ENCODE data around the gene TMEM123. TPM values are rescaled to one million over a fixed set of nuclear protein-coding genes. Genes with fewer than 3 reads are reported as not detected.

TMEM123 gene
- total and polyA plus RNA-seq, 10 of the 15 experiments (the other 5 are each of a cell fraction or from before 2014, with no cell fraction given) = 35.1 to 667 (median 123) TPM

DNA sequence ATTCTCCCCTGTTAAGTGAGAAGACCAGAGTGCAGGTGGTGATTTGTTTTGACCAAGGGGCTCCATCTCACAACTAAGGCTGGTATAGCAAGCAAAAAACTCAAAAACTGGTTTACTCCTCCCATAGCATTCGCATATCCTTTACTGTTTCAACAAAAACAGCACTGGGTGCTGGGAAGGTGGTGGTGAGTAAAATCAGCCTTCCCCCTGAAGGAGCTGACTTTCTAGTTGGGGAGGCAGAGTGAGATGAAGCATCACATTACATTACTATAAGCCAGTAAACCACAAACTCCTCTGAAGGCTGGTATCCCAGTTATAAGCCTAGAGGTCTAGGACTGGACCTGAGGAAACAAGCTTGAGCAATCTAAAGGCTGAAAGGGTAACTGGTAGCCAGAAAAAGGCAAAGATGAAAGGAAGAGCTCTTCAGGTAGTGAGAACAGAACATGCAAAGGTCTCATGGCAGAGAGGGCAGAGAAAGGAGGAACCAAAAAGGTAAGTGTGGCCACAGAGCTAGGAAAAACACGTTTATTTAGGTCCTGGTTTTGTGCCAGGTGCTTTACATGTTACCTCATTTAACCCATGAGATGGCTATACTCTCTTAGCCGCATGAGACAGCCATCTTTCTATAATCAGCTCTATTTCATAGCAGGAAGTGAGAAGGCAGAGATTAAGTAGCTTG, 22.3 kb downstream of the TMEM123 start (continued):
- TF ChIP-seq, protein P1, sequence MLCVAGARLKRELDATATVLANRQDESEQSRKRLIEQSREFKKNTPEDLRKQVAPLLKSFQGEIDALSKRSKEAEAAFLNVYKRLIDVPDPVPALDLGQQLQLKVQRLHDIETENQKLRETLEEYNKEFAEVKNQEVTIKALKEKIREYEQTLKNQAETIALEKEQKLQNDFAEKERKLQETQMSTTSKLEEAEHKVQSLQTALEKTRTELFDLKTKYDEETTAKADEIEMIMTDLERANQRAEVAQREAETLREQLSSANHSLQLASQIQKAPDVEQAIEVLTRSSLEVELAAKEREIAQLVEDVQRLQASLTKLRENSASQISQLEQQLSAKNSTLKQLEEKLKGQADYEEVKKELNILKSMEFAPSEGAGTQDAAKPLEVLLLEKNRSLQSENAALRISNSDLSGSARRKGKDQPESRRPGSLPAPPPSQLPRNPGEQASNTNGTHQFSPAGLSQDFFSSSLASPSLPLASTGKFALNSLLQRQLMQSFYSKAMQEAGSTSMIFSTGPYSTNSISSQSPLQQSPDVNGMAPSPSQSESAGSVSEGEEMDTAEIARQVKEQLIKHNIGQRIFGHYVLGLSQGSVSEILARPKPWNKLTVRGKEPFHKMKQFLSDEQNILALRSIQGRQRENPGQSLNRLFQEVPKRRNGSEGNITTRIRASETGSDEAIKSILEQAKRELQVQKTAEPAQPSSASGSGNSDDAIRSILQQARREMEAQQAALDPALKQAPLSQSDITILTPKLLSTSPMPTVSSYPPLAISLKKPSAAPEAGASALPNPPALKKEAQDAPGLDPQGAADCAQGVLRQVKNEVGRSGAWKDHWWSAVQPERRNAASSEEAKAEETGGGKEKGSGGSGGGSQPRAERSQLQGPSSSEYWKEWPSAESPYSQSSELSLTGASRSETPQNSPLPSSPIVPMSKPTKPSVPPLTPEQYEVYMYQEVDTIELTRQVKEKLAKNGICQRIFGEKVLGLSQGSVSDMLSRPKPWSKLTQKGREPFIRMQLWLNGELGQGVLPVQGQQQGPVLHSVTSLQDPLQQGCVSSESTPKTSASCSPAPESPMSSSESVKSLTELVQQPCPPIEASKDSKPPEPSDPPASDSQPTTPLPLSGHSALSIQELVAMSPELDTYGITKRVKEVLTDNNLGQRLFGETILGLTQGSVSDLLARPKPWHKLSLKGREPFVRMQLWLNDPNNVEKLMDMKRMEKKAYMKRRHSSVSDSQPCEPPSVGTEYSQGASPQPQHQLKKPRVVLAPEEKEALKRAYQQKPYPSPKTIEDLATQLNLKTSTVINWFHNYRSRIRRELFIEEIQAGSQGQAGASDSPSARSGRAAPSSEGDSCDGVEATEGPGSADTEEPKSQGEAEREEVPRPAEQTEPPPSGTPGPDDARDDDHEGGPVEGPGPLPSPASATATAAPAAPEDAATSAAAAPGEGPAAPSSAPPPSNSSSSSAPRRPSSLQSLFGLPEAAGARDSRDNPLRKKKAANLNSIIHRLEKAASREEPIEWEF (IDR thresholded peaks at IDR 0.05; ENCODE audit: insufficient replicate concordance, low read depth, low read length) = no peak
- TF ChIP-seq, protein P2, sequence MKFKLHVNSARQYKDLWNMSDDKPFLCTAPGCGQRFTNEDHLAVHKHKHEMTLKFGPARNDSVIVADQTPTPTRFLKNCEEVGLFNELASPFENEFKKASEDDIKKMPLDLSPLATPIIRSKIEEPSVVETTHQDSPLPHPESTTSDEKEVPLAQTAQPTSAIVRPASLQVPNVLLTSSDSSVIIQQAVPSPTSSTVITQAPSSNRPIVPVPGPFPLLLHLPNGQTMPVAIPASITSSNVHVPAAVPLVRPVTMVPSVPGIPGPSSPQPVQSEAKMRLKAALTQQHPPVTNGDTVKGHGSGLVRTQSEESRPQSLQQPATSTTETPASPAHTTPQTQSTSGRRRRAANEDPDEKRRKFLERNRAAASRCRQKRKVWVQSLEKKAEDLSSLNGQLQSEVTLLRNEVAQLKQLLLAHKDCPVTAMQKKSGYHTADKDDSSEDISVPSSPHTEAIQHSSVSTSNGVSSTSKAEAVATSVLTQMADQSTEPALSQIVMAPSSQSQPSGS (IDR thresholded peaks at IDR 0.05; ENCODE audit: low read length) = peak; percentile 90
- no peak for TF ChIP-seq CHD4 (IDR thresholded peaks at IDR 0.05)
- TF ChIP-seq, protein P3, sequence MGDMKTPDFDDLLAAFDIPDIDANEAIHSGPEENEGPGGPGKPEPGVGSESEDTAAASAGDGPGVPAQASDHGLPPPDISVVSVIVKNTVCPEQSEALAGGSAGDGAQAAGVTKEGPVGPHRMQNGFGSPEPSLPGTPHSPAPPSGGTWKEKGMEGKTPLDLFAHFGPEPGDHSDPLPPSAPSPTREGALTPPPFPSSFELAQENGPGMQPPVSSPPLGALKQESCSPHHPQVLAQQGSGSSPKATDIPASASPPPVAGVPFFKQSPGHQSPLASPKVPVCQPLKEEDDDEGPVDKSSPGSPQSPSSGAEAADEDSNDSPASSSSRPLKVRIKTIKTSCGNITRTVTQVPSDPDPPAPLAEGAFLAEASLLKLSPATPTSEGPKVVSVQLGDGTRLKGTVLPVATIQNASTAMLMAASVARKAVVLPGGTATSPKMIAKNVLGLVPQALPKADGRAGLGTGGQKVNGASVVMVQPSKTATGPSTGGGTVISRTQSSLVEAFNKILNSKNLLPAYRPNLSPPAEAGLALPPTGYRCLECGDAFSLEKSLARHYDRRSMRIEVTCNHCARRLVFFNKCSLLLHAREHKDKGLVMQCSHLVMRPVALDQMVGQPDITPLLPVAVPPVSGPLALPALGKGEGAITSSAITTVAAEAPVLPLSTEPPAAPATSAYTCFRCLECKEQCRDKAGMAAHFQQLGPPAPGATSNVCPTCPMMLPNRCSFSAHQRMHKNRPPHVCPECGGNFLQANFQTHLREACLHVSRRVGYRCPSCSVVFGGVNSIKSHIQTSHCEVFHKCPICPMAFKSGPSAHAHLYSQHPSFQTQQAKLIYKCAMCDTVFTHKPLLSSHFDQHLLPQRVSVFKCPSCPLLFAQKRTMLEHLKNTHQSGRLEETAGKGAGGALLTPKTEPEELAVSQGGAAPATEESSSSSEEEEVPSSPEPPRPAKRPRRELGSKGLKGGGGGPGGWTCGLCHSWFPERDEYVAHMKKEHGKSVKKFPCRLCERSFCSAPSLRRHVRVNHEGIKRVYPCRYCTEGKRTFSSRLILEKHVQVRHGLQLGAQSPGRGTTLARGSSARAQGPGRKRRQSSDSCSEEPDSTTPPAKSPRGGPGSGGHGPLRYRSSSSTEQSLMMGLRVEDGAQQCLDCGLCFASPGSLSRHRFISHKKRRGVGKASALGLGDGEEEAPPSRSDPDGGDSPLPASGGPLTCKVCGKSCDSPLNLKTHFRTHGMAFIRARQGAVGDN (IDR thresholded peaks at IDR 0.05) = peak; percentile 41; the same call in 1 of the 2 replicates
- TF ChIP-seq CBX5 (IDR thresholded peaks at IDR 0.05; ENCODE audit: low read depth) = peak; percentile 86; the same call in 1 of the 2 replicates
- no peak for TF ChIP-seq BRCA1 (IDR thresholded peaks at IDR 0.05; ENCODE audit: low read depth, low read length)
- TF ChIP-seq NRF1 (conservative IDR thresholded peaks at IDR 0.05; ENCODE audit: low read depth, low read length) = no peak
- peak; percentile 97 for TF ChIP-seq NBN (IDR thresholded peaks at IDR 0.05)
- no peak; a peak in 1 of 4 replicates for TF ChIP-seq CEBPB (IDR thresholded peaks at IDR 0.05; ENCODE audit: borderline replicate concordance in 1 of 2, low read depth in 2 of 2, low read length in 2 of 2)
- TF ChIP-seq ZSCAN29 (IDR thresholded peaks at IDR 0.05) = no peak
- TF ChIP-seq TBL1XR1 (IDR thresholded peaks at IDR 0.05; ENCODE audit: low read depth, low read length) = peak; percentile 86
- TF ChIP-seq, protein P4, sequence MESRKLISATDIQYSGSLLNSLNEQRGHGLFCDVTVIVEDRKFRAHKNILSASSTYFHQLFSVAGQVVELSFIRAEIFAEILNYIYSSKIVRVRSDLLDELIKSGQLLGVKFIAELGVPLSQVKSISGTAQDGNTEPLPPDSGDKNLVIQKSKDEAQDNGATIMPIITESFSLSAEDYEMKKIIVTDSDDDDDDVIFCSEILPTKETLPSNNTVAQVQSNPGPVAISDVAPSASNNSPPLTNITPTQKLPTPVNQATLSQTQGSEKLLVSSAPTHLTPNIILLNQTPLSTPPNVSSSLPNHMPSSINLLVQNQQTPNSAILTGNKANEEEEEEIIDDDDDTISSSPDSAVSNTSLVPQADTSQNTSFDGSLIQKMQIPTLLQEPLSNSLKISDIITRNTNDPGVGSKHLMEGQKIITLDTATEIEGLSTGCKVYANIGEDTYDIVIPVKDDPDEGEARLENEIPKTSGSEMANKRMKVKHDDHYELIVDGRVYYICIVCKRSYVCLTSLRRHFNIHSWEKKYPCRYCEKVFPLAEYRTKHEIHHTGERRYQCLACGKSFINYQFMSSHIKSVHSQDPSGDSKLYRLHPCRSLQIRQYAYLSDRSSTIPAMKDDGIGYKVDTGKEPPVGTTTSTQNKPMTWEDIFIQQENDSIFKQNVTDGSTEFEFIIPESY (IDR thresholded peaks at IDR 0.05) = no peak
- TF ChIP-seq WRNIP1 (IDR thresholded peaks at IDR 0.05; ENCODE audit: borderline replicate concordance, low read depth, low read length) = no peak
- TF ChIP-seq EP300 (IDR thresholded peaks at IDR 0.05; ENCODE audit: borderline replicate concordance in 1 of 2, control insufficient read depth in 1 of 2, low read depth in 2 of 2, low read length in 2 of 2) = peak; percentile 76 to 82; a peak in 2 of 4 replicates
- TF ChIP-seq CREB1 (IDR thresholded peaks at IDR 0.05; ENCODE audit: low read depth) = no peak; the same call in 1 of the 2 replicates
- no peak for TF ChIP-seq JUND (IDR thresholded peaks at IDR 0.05; ENCODE audit: low read depth, low read length)
- TF ChIP-seq FOXM1 (IDR thresholded peaks at IDR 0.05; ENCODE audit: low read depth, low read length) = peak; percentile 84

All from GM12878 (cell line).